Measurements from ENCODE around the gene PLAAT4. TPM values are rescaled to one million over a fixed set of nuclear protein-coding genes. Genes with fewer than 3 reads are reported as not detected.

The PLAAT4 gene
- total and polyA plus RNA-seq, 10 of the 15 experiments (the other 5 are each of a cell fraction or from before 2014, with no cell fraction given), result 6.0 to 34.3 (median 12.4) TPM

- peak; percentile 53; the same call in 1 of the 2 replicates for TF ChIP-seq JUND (IDR thresholded peaks at IDR 0.05; ENCODE audit: low read depth, low read length)
- TF ChIP-seq SP1 (IDR thresholded peaks at IDR 0.05; ENCODE audit: low read depth, low read length), result peak; percentile 43
- no peak for TF ChIP-seq MXI1 (IDR thresholded peaks at IDR 0.05; ENCODE audit: low read depth, low read length)
- TF ChIP-seq HCFC1 (IDR thresholded peaks at IDR 0.05; ENCODE audit: low read length), result no peak
- TF ChIP-seq ATF7 (IDR thresholded peaks at IDR 0.05; ENCODE audit: low read depth), result 0 out of 2 replicates have a peak, but pooled peaks have one; percentile 11
- TF ChIP-seq EED (IDR thresholded peaks at IDR 0.05; ENCODE audit: low read depth), result peak; percentile 53; the same call in 1 of the 2 replicates
- peak; percentile 78 for TF ChIP-seq RUNX3 (IDR thresholded peaks at IDR 0.05; ENCODE audit: low read length)
Observed at GRCh38 chr11:63564056-63564774, 27.6 kb downstream of the PLAAT4 start (continued).

GRCh38 chr11:63564784-63565350, 28.3 kb downstream of the PLAAT4 start:
- H3K27me3 ChIP-seq (replicated peaks in 1 of 2; ENCODE audit: control insufficient read depth in 2 of 2, insufficient read depth in 2 of 2, low read length in 1 of 2), result no peaks in the 10 kb centered on the region
- no peaks in the 10 kb centered on the region for H3K79me2 ChIP-seq (ENCODE audit: control insufficient read depth, insufficient read depth, low read length)
- no peaks in the 10 kb centered on the region for H3K9me3 ChIP-seq (replicated peaks; ENCODE audit: control insufficient read depth, insufficient read depth, low read length)
- H3K4me2 ChIP-seq (ENCODE audit: control insufficient read depth, insufficient read depth), result peak overlapping the region; percentile 77
- H3K9ac ChIP-seq (ENCODE audit: control insufficient read depth, insufficient read depth, low read length), result no peak overlapping the region; the same call in 1 of the 2 replicates
- ChIA-PET POLR2A (interaction anchor here (0.5 to 0.8 kb wide), 2 partner anchors 11 to 132 kb away, joined by 3 to 5 read pairs; no protein-coding TSS in a partner anchor), RAD21 (ENCODE audit: unreplicated experiment) (interaction anchor here (1.1 to 3.9 kb wide), 2 partner anchors 28 to 85 kb away, joined by 7 to 16 read pairs; partner anchors contain the start of gene PLAAT4), CTCF (interaction anchor here (0.6 to 3.7 kb wide), 4 partner anchors 9 to 86 kb away, joined by 3 to 12 read pairs (median 4); no protein-coding TSS in a partner anchor), SMC1A (ENCODE audit: uncharacterized antibody, unreplicated experiment) (interaction anchor here (0.8 to 1.8 kb wide), 3 partner anchors 10 to 86 kb away, joined by 3 to 8 read pairs (median 4); partner anchors contain the start of gene PLAAT4)
- ATAC-seq (no peak), FAIRE-seq (no peak), DNase-seq (ENCODE audit: low read depth, low spot score) (no peak)
- intact Hi-C loops (cut with micrococcal nuclease; ENCODE audit: unreplicated experiment), result no loop called here
- peak overlapping the region; percentile 36; the same call in 1 of the 2 replicates for H2AFZ ChIP-seq (ENCODE audit: control insufficient read depth, low read depth, low read length)
- H4K20me1 ChIP-seq (ENCODE audit: control insufficient read depth, insufficient read depth), result no peaks in the 10 kb centered on the region
- H3K36me3 ChIP-seq (ENCODE audit: control insufficient read depth in 2 of 2, insufficient read depth in 2 of 2, low read length in 1 of 2), result no peaks in the 10 kb centered on the region
- 39% methylated on average over 4 of the region's 4 CpGs for WGBS (ENCODE audit: insufficient coverage, insufficient replicate concordance, low lambda C conversion rate, missing lambda C conversion rate)
- H3K4me3 ChIP-seq, result 0 out of 2 replicates have a peak overlapping the region, but pooled peaks have one; percentile 3
- BruUV-seq (replicated peaks), result no TSS peak
- in situ Hi-C loops (cut with MboI), result no loop called here
- TF ChIP-seq SPI1 (IDR thresholded peaks at IDR 0.05; ENCODE audit: borderline replicate concordance, insufficient read depth, low read depth, low read length) (peak; percentile 63; the same call in 1 of the 2 replicates), SIN3A (IDR thresholded peaks at IDR 0.05; ENCODE audit: low read depth, low read length) (no peak)
- H3K4me1 ChIP-seq (ENCODE audit: control insufficient read depth, insufficient read depth, low read length), result peaks cover 48% of the 10 kb centered on the region
- H3K27ac ChIP-seq (ENCODE audit: control insufficient read depth, insufficient read depth), result peak overlapping the region; percentile 73
